Ectodermal cell (in vitro differentiated cells): ENCODE data around the gene SIK3.
"Not testable (repeated sequence)": the region's sequence is repeated elsewhere in the genome, so short reads cannot be mapped to it uniquely, and the experiment has no call there.

Experiments used
- H3K27ac ChIP-seq: 2 replicates; pipeline ENCODE4 v1.7.0; 2013; ENCODE audit warnings: mild to moderate bottlenecking, low read depth, low read length; ENCODE audit not compliant: insufficient read depth, poor library complexity, severe bottlenecking
- H3K27me3 ChIP-seq: 2 replicates; pipeline ENCODE4 v1.7.0; 2013; ENCODE audit warnings: mild to moderate bottlenecking, low read length; ENCODE audit not compliant: insufficient read depth, control insufficient read depth, poor library complexity, severe bottlenecking
- H3K36me3 ChIP-seq: one replicate; pipeline ENCODE4 v1.7.0; 2013; ENCODE audit warnings: low read length; ENCODE audit not compliant: control insufficient read depth, insufficient read depth
- H3K4me1 ChIP-seq: one replicate; pipeline ENCODE4 v1.7.0; 2013; ENCODE audit warnings: low read length; ENCODE audit not compliant: control insufficient read depth, insufficient read depth
- H3K4me3 ChIP-seq: 2 replicates; pipeline ENCODE4 v1.7.0; 2013; ENCODE audit warnings: low read depth, low read length, control low read depth; ENCODE audit not compliant: insufficient read depth
- H3K9me3 ChIP-seq: 2 replicates; pipeline ENCODE4 v1.7.0; 2013; ENCODE audit warnings: mild to moderate bottlenecking, low read length, moderate library complexity; ENCODE audit not compliant: control insufficient read depth
- WGBS, 2 experiments: methylation state at CpG; one replicate each; pipeline ENCODE4 v1.1.7; 2013; ENCODE audit warnings: missing lambda C conversion rate in 2 of 2; 5-methylcytosine and 5-hydroxymethylcytosine counted together

Gene SIK3

DNA sequence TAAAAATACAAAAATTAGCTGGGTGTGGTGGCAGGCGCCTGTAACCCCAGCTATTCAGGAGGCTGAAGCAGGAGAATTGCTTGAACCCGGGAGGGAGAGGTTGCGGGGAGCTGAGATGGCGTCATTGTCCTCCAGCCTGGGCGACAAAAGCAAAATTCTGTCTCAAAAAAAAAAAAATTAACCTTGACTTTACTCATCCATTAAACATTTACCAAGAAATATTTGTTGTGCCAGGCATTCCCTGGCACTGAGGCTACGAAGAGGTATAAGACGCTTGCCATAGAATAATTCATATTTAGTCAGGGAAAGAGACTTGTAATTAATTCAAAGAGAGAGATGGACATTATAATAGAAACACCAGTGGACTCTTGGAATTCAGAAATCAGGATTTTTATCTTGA is 32.7 kb upstream of the SIK3 start:
- H3K9me3 ChIP-seq = no peaks in the 10 kb centered on the region
- no peaks in the 10 kb centered on the region for H3K36me3 ChIP-seq
- no peak overlapping the region for H3K27ac ChIP-seq
- H3K27me3 ChIP-seq = no peaks in the 10 kb centered on the region
- WGBS, 2 experiments = 93 to 97% methylated on average over 7 of the region's 7 CpGs
- H3K4me1 ChIP-seq = no peaks in the 10 kb centered on the region
- H3K4me3 ChIP-seq = no peak overlapping the region

DNA sequence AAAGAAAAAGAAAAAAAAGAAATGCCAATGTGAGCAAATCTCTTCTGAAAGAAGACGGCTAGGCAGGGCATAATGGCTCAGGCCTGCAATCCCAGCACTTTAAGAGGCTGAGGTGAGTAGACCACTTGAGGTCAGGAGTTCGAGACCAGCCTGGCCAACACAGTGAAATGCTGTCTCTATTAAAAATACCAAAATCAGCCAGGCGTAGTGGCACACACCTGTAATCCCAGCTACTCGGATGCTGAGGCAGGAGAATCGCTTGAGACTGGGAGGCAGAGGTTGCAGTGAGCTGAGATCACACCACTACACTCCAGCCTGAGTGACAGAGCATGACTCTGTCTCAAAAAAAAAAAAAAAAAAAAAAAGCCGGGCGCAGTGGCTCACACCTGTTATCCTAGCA is 32.2 kb upstream of the SIK3 start:
- not testable (repeated sequence) for H3K4me3 ChIP-seq
- WGBS, 2 experiments = 91 to 93% methylated on average over 5 to 6 of the region's 7 CpGs

DNA sequence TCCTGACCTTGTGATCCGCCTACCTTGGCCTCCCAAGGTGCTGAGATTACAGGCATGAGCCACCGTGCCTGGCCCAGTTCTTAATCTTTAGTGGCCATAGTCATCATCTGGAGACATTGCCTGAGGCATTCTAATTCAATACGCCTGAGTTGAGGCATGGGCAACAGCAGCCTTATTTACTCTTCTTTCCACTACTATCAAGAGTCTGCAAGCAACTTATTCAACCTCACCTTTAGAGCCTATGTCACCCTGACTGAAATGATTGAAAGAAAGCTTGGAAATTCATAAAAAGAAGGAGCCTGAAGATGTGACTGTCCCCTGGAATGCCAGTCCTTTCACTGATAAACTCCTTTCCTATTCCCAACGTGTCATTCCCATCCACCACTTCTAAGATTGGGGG is 30.1 kb upstream of the SIK3 start:
- H3K4me1 ChIP-seq = no peaks in the 10 kb centered on the region
- H3K27me3 ChIP-seq = no peaks in the 10 kb centered on the region
- H3K4me3 ChIP-seq = no peak overlapping the region
- no peak overlapping the region for H3K27ac ChIP-seq
- no peaks in the 10 kb centered on the region for H3K36me3 ChIP-seq
- WGBS, 2 experiments = 86 to 87% methylated on average over 3 to 4 of the region's 4 CpGs
- H3K9me3 ChIP-seq = no peaks in the 10 kb centered on the region

More for the DNA sequence above, 32.2 kb upstream of the SIK3 start:
- not testable (repeated sequence) for H3K27ac ChIP-seq, H3K27me3 ChIP-seq, H3K9me3 ChIP-seq, H3K4me1 ChIP-seq, H3K36me3 ChIP-seq

DNA sequence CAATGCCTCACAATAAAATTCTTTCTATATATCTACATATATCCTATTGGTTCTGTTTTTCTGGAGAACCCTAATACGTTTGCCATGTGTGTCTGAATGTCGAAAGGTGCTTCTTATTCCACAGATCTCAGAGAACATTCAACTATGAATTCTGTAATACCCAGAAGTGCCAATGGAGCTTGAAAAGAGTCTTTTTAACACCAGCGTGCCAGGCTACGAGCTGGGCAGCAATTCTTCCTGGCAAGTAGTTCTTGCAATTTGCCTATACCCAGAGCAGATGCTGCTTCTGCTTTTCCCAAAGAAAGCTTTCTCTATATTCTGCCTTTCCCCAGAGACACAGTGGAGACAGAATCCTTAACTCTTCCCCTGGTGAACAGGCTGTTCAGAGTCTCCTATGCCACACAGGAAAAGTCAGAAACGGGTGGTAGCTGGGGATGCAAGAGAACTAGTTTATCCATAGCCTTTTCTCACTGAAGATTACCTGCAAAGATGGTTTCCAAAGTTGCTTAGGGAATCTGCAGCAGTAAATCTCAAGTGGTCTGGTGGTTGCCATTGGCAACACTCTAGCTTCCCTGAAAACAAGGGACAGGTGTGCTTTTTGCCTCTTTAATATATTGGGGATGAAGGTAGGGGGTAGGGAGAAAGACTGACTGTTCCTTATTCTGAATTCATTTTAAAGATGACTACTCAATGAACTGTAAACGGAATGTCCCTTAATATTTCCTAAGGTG is 29.1 kb upstream of the SIK3 start:
- Histone ChIP-seq H3K4me1 (no peaks in the 10 kb centered on the region), H3K27ac (no peak overlapping the region), H3K27me3 (no peaks in the 10 kb centered on the region), H3K9me3 (no peaks in the 10 kb centered on the region), H3K4me3 (no peak overlapping the region), H3K36me3 (no peaks in the 10 kb centered on the region)
- WGBS, 2 experiments = 89 to 94% methylated on average over 6 of the region's 6 CpGs

DNA sequence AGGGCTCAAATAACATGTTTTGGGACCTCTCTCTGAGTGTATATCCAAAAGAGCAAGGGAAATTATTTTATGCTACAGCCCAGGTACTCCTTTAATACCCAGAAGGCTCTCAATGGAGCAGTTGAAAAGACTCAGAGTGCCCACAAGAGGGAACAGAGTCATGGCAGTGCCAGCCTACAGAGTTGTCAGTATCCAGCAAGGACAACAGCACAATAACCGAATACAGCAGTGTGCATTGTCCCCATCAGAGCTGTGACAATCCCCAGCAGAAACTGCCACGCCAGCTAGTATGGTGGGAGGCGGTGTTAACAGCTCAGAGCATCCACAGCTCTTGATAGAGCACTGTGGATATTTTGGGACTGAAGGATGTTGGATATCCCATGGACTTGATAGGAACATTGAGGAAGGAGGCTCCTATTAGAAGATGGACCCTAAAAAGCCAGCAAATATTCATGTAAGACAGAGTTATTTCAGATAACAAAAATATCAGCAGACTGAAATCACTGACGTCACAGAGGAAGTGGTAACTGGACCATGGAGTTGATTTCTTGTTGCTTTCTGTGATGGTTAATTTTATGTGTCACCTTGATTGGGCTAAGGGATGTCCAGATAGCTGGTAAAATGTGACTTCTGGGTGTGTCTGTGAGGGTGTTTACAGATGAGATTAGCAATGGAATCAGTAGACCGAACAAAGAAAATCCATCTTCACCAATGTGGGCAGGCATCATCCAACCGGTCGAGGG is 28.2 kb upstream of the SIK3 start:
- H3K4me1 ChIP-seq = no peaks in the 10 kb centered on the region
- no peaks in the 10 kb centered on the region for H3K27me3 ChIP-seq
- H3K9me3 ChIP-seq = no peaks in the 10 kb centered on the region
- no peak overlapping the region for H3K27ac ChIP-seq
- no peaks in the 10 kb centered on the region for H3K36me3 ChIP-seq
- no peak overlapping the region for H3K4me3 ChIP-seq
- 87 to 92% methylated on average over 7 of the region's 7 CpGs for WGBS, 2 experiments

DNA sequence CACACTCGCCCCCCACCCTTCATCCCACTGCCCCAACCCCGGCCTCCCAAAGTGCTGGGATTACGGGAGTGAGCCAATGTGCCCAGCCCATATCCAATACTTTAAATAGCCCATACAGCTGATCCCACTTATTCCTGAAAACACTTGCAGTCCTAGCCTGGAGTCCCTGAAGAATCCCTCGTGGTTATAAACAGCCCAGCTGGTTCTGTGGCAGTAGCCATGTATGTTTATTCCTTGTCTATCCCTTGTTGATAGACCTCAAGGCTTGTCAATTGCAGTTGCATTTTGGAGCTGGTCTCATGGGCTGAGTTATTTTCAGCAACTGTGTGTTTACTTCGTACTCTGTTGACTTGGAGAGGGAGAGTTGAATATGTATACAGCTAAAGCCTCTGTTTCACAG is 24.3 kb upstream of the SIK3 start:
- WGBS, 2 experiments = 86 to 91% methylated on average over 5 of the region's 5 CpGs
- Histone ChIP-seq H3K4me1 (no peaks in the 10 kb centered on the region), H3K9me3 (no peaks in the 10 kb centered on the region), H3K4me3 (no peak overlapping the region), H3K36me3 (no peaks in the 10 kb centered on the region), H3K27me3 (no peaks in the 10 kb centered on the region), H3K27ac (no peak overlapping the region)

DNA sequence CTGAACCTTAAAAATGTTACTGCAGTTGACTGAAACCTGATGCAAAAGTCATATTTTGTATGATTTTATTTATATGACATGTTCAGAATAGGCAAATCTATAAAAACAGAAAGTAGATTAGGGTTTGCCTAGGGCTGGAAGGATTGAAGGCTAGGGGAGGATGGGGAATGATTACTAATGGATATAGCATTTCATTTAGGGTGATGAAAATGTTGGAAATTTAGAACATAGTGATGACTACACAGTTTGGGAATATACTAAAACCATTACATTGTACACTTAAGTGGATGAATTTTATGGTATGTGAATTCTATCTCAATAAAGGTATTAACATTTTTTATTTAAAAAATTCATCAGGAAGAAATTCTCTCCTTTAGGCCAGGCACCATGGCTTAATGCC is 22.9 kb upstream of the SIK3 start:
- Histone ChIP-seq H3K27ac (no peak overlapping the region), H3K4me3 (no peak overlapping the region), H3K4me1 (no peaks in the 10 kb centered on the region), H3K36me3 (no peaks in the 10 kb centered on the region), H3K27me3 (no peaks in the 10 kb centered on the region), H3K9me3 (no peaks in the 10 kb centered on the region)

DNA sequence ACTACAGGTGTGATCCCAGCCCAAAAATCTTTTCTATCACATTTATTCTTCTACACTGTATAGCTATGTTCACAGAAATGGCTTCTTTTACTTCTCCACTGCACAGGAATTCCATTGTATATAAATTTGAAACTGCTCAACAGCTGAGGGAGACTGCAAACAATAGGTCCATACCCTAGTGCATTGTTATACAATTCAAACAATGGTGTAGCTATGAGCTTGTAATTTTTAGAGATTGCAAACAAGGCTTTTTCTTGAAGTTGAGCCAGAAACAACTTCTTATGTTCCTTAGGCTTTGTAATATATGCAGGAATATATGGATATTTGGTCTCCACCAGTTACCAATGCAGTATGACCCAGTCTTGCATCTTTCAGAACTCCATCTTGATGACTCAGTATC is 19.5 kb upstream of the SIK3 start:
- Histone ChIP-seq H3K27ac (no peak overlapping the region), H3K4me3 (no peak overlapping the region), H3K9me3 (no peaks in the 10 kb centered on the region), H3K4me1 (no peaks in the 10 kb centered on the region), H3K36me3 (no peaks in the 10 kb centered on the region), H3K27me3 (no peaks in the 10 kb centered on the region)

DNA sequence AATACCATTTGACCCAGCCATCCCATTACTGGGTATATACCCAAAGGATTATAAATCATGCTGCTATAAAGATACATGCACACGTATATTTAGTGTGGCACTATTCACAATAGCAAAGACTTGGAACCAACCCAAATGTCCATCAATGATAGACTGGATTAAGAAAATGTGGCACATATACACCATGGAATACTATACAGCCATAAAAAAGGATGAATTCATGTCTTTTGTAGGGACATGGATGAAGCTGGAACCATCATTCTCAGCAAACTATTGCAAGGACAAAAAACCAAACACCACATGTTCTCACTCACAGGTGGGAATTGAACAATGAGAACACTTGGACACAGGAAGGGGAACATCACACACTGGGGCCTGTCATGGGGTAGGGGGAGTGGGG is 14.7 kb upstream of the SIK3 start:
- WGBS, 2 experiments = no CpG with 5 or more reads among the region's 1 CpG
- not testable (repeated sequence) for H3K9me3 ChIP-seq, H3K4me3 ChIP-seq, H3K27ac ChIP-seq, H3K36me3 ChIP-seq, H3K4me1 ChIP-seq, H3K27me3 ChIP-seq

DNA sequence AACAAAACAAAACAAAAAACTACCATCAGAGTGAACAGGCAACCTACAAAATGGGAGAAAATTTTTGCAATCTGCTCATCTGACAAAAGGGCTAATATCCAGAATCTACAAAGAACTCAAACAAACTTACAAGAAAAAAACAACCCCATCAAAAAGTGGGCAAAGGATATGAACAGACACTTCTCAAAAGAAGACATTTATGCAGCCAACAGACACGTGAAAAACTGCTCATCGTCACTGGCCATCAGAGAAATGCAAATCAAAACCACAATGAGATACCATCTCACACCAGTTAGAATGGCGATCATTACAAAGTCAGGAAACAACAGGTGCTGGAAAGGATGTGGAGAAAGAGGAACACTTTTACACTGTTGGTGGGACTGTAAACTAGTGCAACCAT is 14.3 kb upstream of the SIK3 start:
- H3K9me3 ChIP-seq, H3K4me3 ChIP-seq, H3K27me3 ChIP-seq, H3K4me1 ChIP-seq, H3K36me3 ChIP-seq, H3K27ac ChIP-seq: not testable (repeated sequence)
- 92 to 100% methylated on average over 1 of the region's 3 CpGs for WGBS, 2 experiments
